H9 (cell line): ENCODE data around the gene ALDOA. TPM values are rescaled to one million over a fixed set of nuclear protein-coding genes. Genes with fewer than 3 reads are reported as not detected.
A peak's percentile ranks its signal among the peaks of the same experiment; 100 is the strongest.

Experiments used
- DNase-seq: peaks from one replicate; pipeline ENCODE4 v3.0.0-alpha.2; 2017
- H2AFZ ChIP-seq: one replicate; pipeline ENCODE4 v1.6.1; 2013; ENCODE audit warnings: mild to moderate bottlenecking, low read length, control low read depth, moderate library complexity
- H2AK5ac ChIP-seq: 2 replicates; pipeline ENCODE4 v1.6.1; 2013; ENCODE audit warnings: low read length, control low read depth, mixed read lengths; ENCODE audit not compliant: insufficient read length
- H2BK120ac ChIP-seq: one replicate; pipeline ENCODE4 v1.6.1; 2013; ENCODE audit warnings: low read depth, mild to moderate bottlenecking, low read length, control low read depth, inconsistent platforms; ENCODE audit not compliant: poor library complexity, severe bottlenecking
- H2BK12ac ChIP-seq: 2 replicates; pipeline ENCODE4 v1.6.1; 2013; ENCODE audit warnings: low read length, control low read depth, mixed read lengths, low read depth; ENCODE audit not compliant: insufficient read length
- H2BK15ac ChIP-seq: 2 replicates; pipeline ENCODE4 v1.6.1; 2013; ENCODE audit warnings: low read depth, low read length, control low read depth
- H2BK20ac ChIP-seq: one replicate; pipeline ENCODE4 v1.6.1; 2013; ENCODE audit warnings: low read depth, mild to moderate bottlenecking, low read length, control low read depth, inconsistent platforms; ENCODE audit not compliant: poor library complexity, severe bottlenecking
- H2BK5ac ChIP-seq: 2 replicates; pipeline ENCODE4 v1.6.1; 2013; ENCODE audit warnings: low read length, control low read depth, mixed read lengths; ENCODE audit not compliant: insufficient read length
- H3K14ac ChIP-seq: 2 replicates; pipeline ENCODE4 v1.6.1; 2013; ENCODE audit warnings: low read length, control low read depth; ENCODE audit not compliant: insufficient read depth
- H3K18ac ChIP-seq: 2 replicates; pipeline ENCODE4 v1.6.1; 2013; ENCODE audit warnings: low read depth, mild to moderate bottlenecking, mixed read lengths, low read length, control low read depth; ENCODE audit not compliant: insufficient read length
- H3K23ac ChIP-seq: 2 replicates; pipeline ENCODE4 v1.6.1; 2013; ENCODE audit warnings: low read length, control low read depth, mixed read lengths, low read depth; ENCODE audit not compliant: insufficient read length
- H3K23me2 ChIP-seq: 2 replicates; pipeline ENCODE4 v1.6.1; 2013; ENCODE audit warnings: low read depth, mild to moderate bottlenecking, mixed read lengths, low read length, control low read depth; ENCODE audit not compliant: insufficient read length, poor library complexity, severe bottlenecking
- H3K27ac ChIP-seq: 2 replicates; pipeline ENCODE4 v1.5.1; 2013; ENCODE audit warnings: low read length, control low read depth, mixed read lengths, low read depth; ENCODE audit not compliant: insufficient read length
- H3K27me3 ChIP-seq: 2 replicates; pipeline ENCODE4 v1.6.1; 2013; ENCODE audit warnings: low read length, control low read depth, inconsistent platforms; ENCODE audit not compliant: insufficient read depth
- H3K4ac ChIP-seq: 2 replicates; pipeline ENCODE4 v1.6.1; 2013; ENCODE audit warnings: low read depth, mild to moderate bottlenecking, control low read depth, inconsistent platforms, low read length, moderate library complexity
- H3K4me1 ChIP-seq: 2 replicates; pipeline ENCODE4 v1.6.1; 2013; ENCODE audit warnings: low read length, control low read depth, inconsistent platforms; ENCODE audit not compliant: insufficient read depth
- H3K4me2 ChIP-seq: 2 replicates; pipeline ENCODE4 v1.6.1; 2013; ENCODE audit warnings: low read length, control low read depth, mixed read lengths; ENCODE audit not compliant: insufficient read length, insufficient read depth
- H3K56ac ChIP-seq: 2 replicates; pipeline ENCODE4 v1.6.1; 2013; ENCODE audit warnings: low read depth, mild to moderate bottlenecking, mixed read lengths, low read length, control low read depth; ENCODE audit not compliant: insufficient read length
- H3K79me1 ChIP-seq: 2 replicates; pipeline ENCODE4 v1.6.1; 2013; ENCODE audit warnings: low read depth, mild to moderate bottlenecking, moderate library complexity, low read length, control low read depth, inconsistent platforms; ENCODE audit not compliant: insufficient read depth, poor library complexity, severe bottlenecking
- H3K79me2 ChIP-seq: 2 replicates; pipeline ENCODE4 v1.6.1; 2013; ENCODE audit warnings: low read length, control low read depth, inconsistent platforms; ENCODE audit not compliant: insufficient read depth
- H3K9ac ChIP-seq: 2 replicates; pipeline ENCODE4 v1.6.1; 2013; ENCODE audit warnings: low read length, control low read depth, mixed read lengths; ENCODE audit not compliant: insufficient read length; ENCODE audit errors: extremely low read depth
- H3K9me3 ChIP-seq: one replicate; pipeline ENCODE4 v1.6.1; 2013; ENCODE audit warnings: low read depth, low read length, inconsistent platforms; ENCODE audit not compliant: control insufficient read depth
- H3T11ph ChIP-seq: one replicate; pipeline ENCODE4 v1.6.1; 2013; ENCODE audit warnings: mild to moderate bottlenecking, low read length, control low read depth, inconsistent platforms
- H4K20me1 ChIP-seq: one replicate; pipeline ENCODE4 v1.6.1; 2013; ENCODE audit not compliant: control insufficient read depth, insufficient read length, insufficient read depth
- H4K5ac ChIP-seq: 2 replicates; pipeline ENCODE4 v1.6.1; 2013; ENCODE audit warnings: low read depth, mild to moderate bottlenecking, mixed read lengths, low read length, control low read depth; ENCODE audit not compliant: insufficient read length
- H4K8ac ChIP-seq: replicated peaks from 2 replicates; pipeline ENCODE4 v1.6.1; 2013; ENCODE audit warnings: low read length, control low read depth, mixed read lengths, low read depth; ENCODE audit not compliant: insufficient read length
- H4K91ac ChIP-seq: 2 replicates; pipeline ENCODE4 v1.6.1; 2013; ENCODE audit warnings: low read depth, mild to moderate bottlenecking, moderate library complexity, mixed read lengths, low read length, control low read depth; ENCODE audit not compliant: insufficient read length
- H3K27ac Mint-ChIP-seq, 3 experiments: 2 replicates in 2 of 3; 3 replicates in 1 of 3; pipeline ENCODE4 v1.8.0; 2020 to 2021; ENCODE audit warnings: mixed read lengths in 3 of 3, mild to moderate bottlenecking in 1 of 3, moderate library complexity in 1 of 3
- H3K27me3 Mint-ChIP-seq: 2 replicates; pipeline ENCODE4 v1.8.0; 2021; ENCODE audit warnings: low read depth, mild to moderate bottlenecking, moderate library complexity, mixed read lengths
- H3K36me3 Mint-ChIP-seq, 3 experiments: 2 replicates in 2 of 3; 3 replicates in 1 of 3; pipeline ENCODE4 v1.8.0; 2020 to 2021; ENCODE audit warnings: low read depth in 3 of 3, mixed read lengths in 3 of 3; ENCODE audit not compliant: insufficient read depth in 1 of 3
- H3K4me1 Mint-ChIP-seq, 2 experiments: 2 replicates each; pipeline ENCODE4 v1.8.0; 2020; ENCODE audit warnings: mixed read lengths in 2 of 2
- H3K4me3 Mint-ChIP-seq, 2 experiments: 2 replicates in 1 of 2; 3 replicates in 1 of 2; pipeline ENCODE4 v1.8.0; 2020 to 2021; ENCODE audit warnings: mild to moderate bottlenecking in 2 of 2, mixed read lengths in 2 of 2, moderate library complexity in 1 of 2
- H3K9me3 Mint-ChIP-seq, 2 experiments: 2 replicates in 1 of 2; 3 replicates in 1 of 2; pipeline ENCODE4 v1.8.0; 2020; ENCODE audit warnings: mild to moderate bottlenecking in 2 of 2, mixed read lengths in 2 of 2, moderate library complexity in 1 of 2
- WGBS: extraction: QIAGEN DNeasy Blood & Tissue Kit; methylation state at CpG from one replicate; pipeline ENCODE4 v1.1.7; 2013; ENCODE audit warnings: missing lambda C conversion rate, low lambda C conversion rate, mixed read lengths; ENCODE audit not compliant: insufficient read length; ENCODE audit errors: extremely low coverage; 5-methylcytosine and 5-hydroxymethylcytosine counted together
- total RNA-seq: library from RNA; stranded (reverse); gene quantifications from 2 replicates; pipeline ENCODE4 v1.2.1, GENCODE V29; 2021
- TF ChIP-seq, protein P1 (sequence below): fragments of 200-600 bp; sonication (generic); conservative IDR thresholded peaks from 3 replicates; pipeline ENCODE4 v1.8.0; 2021; ENCODE audit warnings: antibody characterized with exemption, mild to moderate bottlenecking

The ALDOA gene
- total RNA-seq, 1 experiment from 2014 or later: 1,356 TPM

DNA sequence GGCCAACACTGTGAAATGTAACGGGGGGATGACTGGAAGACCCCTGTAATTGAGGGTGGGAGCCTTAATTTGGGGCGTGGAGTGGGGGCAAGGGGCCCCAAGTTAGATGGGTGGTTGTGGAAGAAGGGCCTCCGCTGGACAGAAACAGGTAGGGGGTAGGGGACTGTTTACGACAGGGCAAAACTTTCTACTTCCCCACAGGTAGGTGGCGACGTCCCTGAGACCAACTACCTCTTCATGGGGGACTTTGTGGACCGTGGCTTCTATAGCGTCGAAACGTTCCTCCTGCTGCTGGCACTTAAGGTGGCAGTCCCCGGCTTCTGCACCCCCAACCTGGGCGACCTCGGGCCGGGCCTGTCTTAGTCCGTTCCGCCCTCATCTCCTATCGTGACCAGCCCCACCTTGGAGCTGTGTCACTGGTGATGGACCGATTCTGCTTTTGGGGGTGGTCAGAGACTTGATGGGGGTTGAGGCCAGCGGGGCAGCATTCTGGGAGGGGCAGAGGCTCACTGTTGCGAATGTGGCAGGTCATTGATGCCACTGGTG is 17.1 kb downstream of the ALDOA start:
- H4K91ac ChIP-seq: no peak overlapping the region
- H2BK20ac ChIP-seq: no peak overlapping the region
- no peak overlapping the region for H3K23ac ChIP-seq
- H2AFZ ChIP-seq: no peak overlapping the region
- H3K4ac ChIP-seq: no peak overlapping the region
- Mint-ChIP-seq H3K9me3 (no peaks in the 10 kb centered on the region), H3K4me1 (no peaks in the 10 kb centered on the region), H3K36me3 (peaks cover 49 to 78% (median 74%) of the 10 kb centered on the region in 3 experiments), H3K27ac (0 out of 7 replicates have a peak overlapping the region, but pooled peaks of 1 of the 3 experiments have one; percentile 18), H3K4me3 (no peak overlapping the region), H3K27me3 (0 out of 2 replicates have a peak, but pooled peaks cover 2% of the 10 kb centered on the region)
- H4K8ac ChIP-seq: no peak overlapping the region
- no peak overlapping the region for H3K27ac ChIP-seq
- no peak overlapping the region for H3K4me2 ChIP-seq
- no peak overlapping the region for H3T11ph ChIP-seq
- H3K14ac ChIP-seq: no peak overlapping the region
- H4K5ac ChIP-seq: no peak overlapping the region
- H2BK12ac ChIP-seq: no peak overlapping the region
- TF ChIP-seq, protein P1, sequence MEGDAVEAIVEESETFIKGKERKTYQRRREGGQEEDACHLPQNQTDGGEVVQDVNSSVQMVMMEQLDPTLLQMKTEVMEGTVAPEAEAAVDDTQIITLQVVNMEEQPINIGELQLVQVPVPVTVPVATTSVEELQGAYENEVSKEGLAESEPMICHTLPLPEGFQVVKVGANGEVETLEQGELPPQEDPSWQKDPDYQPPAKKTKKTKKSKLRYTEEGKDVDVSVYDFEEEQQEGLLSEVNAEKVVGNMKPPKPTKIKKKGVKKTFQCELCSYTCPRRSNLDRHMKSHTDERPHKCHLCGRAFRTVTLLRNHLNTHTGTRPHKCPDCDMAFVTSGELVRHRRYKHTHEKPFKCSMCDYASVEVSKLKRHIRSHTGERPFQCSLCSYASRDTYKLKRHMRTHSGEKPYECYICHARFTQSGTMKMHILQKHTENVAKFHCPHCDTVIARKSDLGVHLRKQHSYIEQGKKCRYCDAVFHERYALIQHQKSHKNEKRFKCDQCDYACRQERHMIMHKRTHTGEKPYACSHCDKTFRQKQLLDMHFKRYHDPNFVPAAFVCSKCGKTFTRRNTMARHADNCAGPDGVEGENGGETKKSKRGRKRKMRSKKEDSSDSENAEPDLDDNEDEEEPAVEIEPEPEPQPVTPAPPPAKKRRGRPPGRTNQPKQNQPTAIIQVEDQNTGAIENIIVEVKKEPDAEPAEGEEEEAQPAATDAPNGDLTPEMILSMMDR: peak; percentile 48; the same call in 2 of the 3 replicates
- no peak overlapping the region for H2BK120ac ChIP-seq
- no peaks in the 10 kb centered on the region for H3K23me2 ChIP-seq
- no peaks in the 10 kb centered on the region for H4K20me1 ChIP-seq
- H3K4me1 ChIP-seq: no peaks in the 10 kb centered on the region
- no peak overlapping the region for H3K56ac ChIP-seq
- peaks cover 5% of the 10 kb centered on the region; the same call in 1 of the 2 replicates for H3K79me2 ChIP-seq
- H3K9ac ChIP-seq: no peak overlapping the region
- no peak overlapping the region for H2BK5ac ChIP-seq
- no peak overlapping the region for H2BK15ac ChIP-seq
- no peak for DNase-seq
- no peak overlapping the region for H2AK5ac ChIP-seq
- H3K18ac ChIP-seq: no peak overlapping the region
- peaks cover 3% of the 10 kb centered on the region for H3K79me1 ChIP-seq
- H3K27me3 ChIP-seq: no peaks in the 10 kb centered on the region
- no CpG with 5 or more reads among the region's 20 CpGs for WGBS
- no peaks in the 10 kb centered on the region for H3K9me3 ChIP-seq
